ENCODE data around the gene PTPRK.

The PTPRK gene

GRCh38 chr6:128199461-128199860 lies 320.9 kb downstream of the PTPRK start:
- DNase-seq (ENCODE audit: low read depth) = no peak
- no peak overlapping the region for H3K4me3 ChIP-seq (ENCODE audit: control insufficient read depth, low read depth, low read length)
- TF ChIP-seq CTCF (IDR thresholded peaks at IDR 0.05; ENCODE audit: control insufficient read depth, insufficient read depth, low read depth, low read length, missing control alignments) = no peak

GRCh38 chr6:128192972-128193371 lies 327.4 kb downstream of the PTPRK start:
- no peak for TF ChIP-seq CTCF (IDR thresholded peaks at IDR 0.05; ENCODE audit: control insufficient read depth, insufficient read depth, low read depth, low read length, missing control alignments)

GRCh38 chr6:128188678-128189077 lies 331.7 kb downstream of the PTPRK start:
- no peak overlapping the region for H3K4me3 ChIP-seq (ENCODE audit: control insufficient read depth, low read depth, low read length)
- no peak for DNase-seq (ENCODE audit: low read depth)
- TF ChIP-seq CTCF (IDR thresholded peaks at IDR 0.05; ENCODE audit: control insufficient read depth, insufficient read depth, low read depth, low read length, missing control alignments) = no peak

More at GRCh38 chr6:128192972-128193371, 327.4 kb downstream of the PTPRK start:
- H3K4me3 ChIP-seq (ENCODE audit: control insufficient read depth, low read depth, low read length) = no peak overlapping the region
- no peak for DNase-seq (ENCODE audit: low read depth)

GRCh38 chr6:128186729-128187128 lies 333.7 kb downstream of the PTPRK start:
- no peak for DNase-seq (ENCODE audit: low read depth)
- H3K4me3 ChIP-seq (ENCODE audit: control insufficient read depth, low read depth, low read length) = no peak overlapping the region
- no peak for TF ChIP-seq CTCF (IDR thresholded peaks at IDR 0.05; ENCODE audit: control insufficient read depth, insufficient read depth, low read depth, low read length, missing control alignments)

- TF ChIP-seq CTCF (IDR thresholded peaks at IDR 0.05; ENCODE audit: control insufficient read depth, insufficient read depth, low read depth, low read length, missing control alignments) = no peak
- DNase-seq (ENCODE audit: low read depth) = no peak
- H3K4me3 ChIP-seq (ENCODE audit: control insufficient read depth, low read depth, low read length) = no peak overlapping the region
Observed at GRCh38 chr6:128179876-128180438, 340.4 kb downstream of the PTPRK start.

GRCh38 chr6:128174724-128175123 lies 345.7 kb downstream of the PTPRK start:
- H3K4me3 ChIP-seq (ENCODE audit: control insufficient read depth, low read depth, low read length) = no peak overlapping the region
- no peak for TF ChIP-seq CTCF (IDR thresholded peaks at IDR 0.05; ENCODE audit: control insufficient read depth, insufficient read depth, low read depth, low read length, missing control alignments)
- DNase-seq (ENCODE audit: low read depth) = no peak
